ENCODE results near the gene SAT1. TPM values are rescaled to one million over a fixed set of nuclear protein-coding genes. Genes with fewer than 3 reads are reported as not detected.

The SAT1 gene
- total RNA-seq, 1 experiment from 2014 or later = 55.2 TPM

GRCh38 chrX:23813808-23814207 lies 30.8 kb downstream of the SAT1 start:
- no peaks in the 10 kb centered on the region for H3K79me2 ChIP-seq (ENCODE audit: insufficient read depth, low read length)
- no peaks in the 10 kb centered on the region for H3K79me1 ChIP-seq (ENCODE audit: insufficient read depth, low read depth, low read length, poor library complexity, severe bottlenecking)
- no peak overlapping the region for H2BK12ac ChIP-seq (ENCODE audit: insufficient read length, low read depth, low read length)
- H3K4me2 ChIP-seq (ENCODE audit: insufficient read depth, insufficient read length, low read length) = no peak overlapping the region
- Mint-ChIP-seq H3K36me3 (ENCODE audit: insufficient read depth in 1 of 3, low read depth in 3 of 3) (0 out of 7 replicates have a peak, but pooled peaks cover 0 to under 1% (median 0%) of the 10 kb centered on the region in 3 experiments), H3K4me3 (no peak overlapping the region), H3K27me3 (ENCODE audit: low read depth) (no peaks in the 10 kb centered on the region), H3K9me3 (no peaks in the 10 kb centered on the region; a peak in 1 of 5 replicates), H3K4me1 (peaks cover 4 to 13% of the 10 kb centered on the region in 2 experiments; a peak in 3 of 4 replicates), H3K27ac (no peak overlapping the region)
- WGBS (ENCODE audit: extremely low coverage, insufficient read length, low lambda C conversion rate) = no CpG with 5 or more reads among the region's 1 CpG
- no peak overlapping the region for H2BK120ac ChIP-seq (ENCODE audit: low read depth, low read length, poor library complexity, severe bottlenecking)
- no peak overlapping the region for H2BK20ac ChIP-seq (ENCODE audit: low read depth, low read length, poor library complexity, severe bottlenecking)
- H4K20me1 ChIP-seq (ENCODE audit: control insufficient read depth, insufficient read depth, insufficient read length) = no peaks in the 10 kb centered on the region
- H4K5ac ChIP-seq (ENCODE audit: insufficient read length, low read depth, low read length) = no peak overlapping the region
- H3K27me3 ChIP-seq (ENCODE audit: insufficient read depth, low read length) = no peaks in the 10 kb centered on the region
- DNase-seq = no peak
- H3T11ph ChIP-seq (ENCODE audit: low read length) = no peak overlapping the region
- H3K14ac ChIP-seq (ENCODE audit: insufficient read depth, low read length) = no peak overlapping the region
- no peak overlapping the region for H4K8ac ChIP-seq (replicated peaks; ENCODE audit: insufficient read length, low read depth, low read length)
- H3K27ac ChIP-seq (ENCODE audit: insufficient read length, low read depth, low read length) = no peak overlapping the region
- no peak overlapping the region for H2BK5ac ChIP-seq (ENCODE audit: insufficient read length, low read length)
- no peak overlapping the region for H2AK5ac ChIP-seq (ENCODE audit: insufficient read length, low read length)
- H3K23me2 ChIP-seq (ENCODE audit: insufficient read length, low read depth, low read length, poor library complexity, severe bottlenecking) = no peaks in the 10 kb centered on the region
- H3K9ac ChIP-seq (ENCODE audit: extremely low read depth, insufficient read length, low read length) = no peak overlapping the region
- no peak overlapping the region for H4K91ac ChIP-seq (ENCODE audit: insufficient read length, low read depth, low read length)
- H3K23ac ChIP-seq (ENCODE audit: insufficient read length, low read depth, low read length) = no peak overlapping the region
- H2BK15ac ChIP-seq (ENCODE audit: low read depth, low read length) = no peak overlapping the region
- no peak overlapping the region for H2AFZ ChIP-seq (ENCODE audit: low read length)
- H3K9me3 ChIP-seq (ENCODE audit: control insufficient read depth, low read depth, low read length) = no peaks in the 10 kb centered on the region
- H3K18ac ChIP-seq (ENCODE audit: insufficient read length, low read depth, low read length) = no peak overlapping the region
- TF ChIP-seq CTCF (conservative IDR thresholded peaks at IDR 0.05) = no peak
- no peaks in the 10 kb centered on the region for H3K4me1 ChIP-seq (ENCODE audit: insufficient read depth, low read length)
- no peak overlapping the region for H3K4ac ChIP-seq (ENCODE audit: low read depth, low read length)
- no peak overlapping the region for H3K56ac ChIP-seq (ENCODE audit: insufficient read length, low read depth, low read length)

Measured in H9 (cell line).